GM19438 (cell line): ENCODE data around the gene TCHH.

Experiments used
- ATAC-seq: cut with Tn5 transposase; IDR thresholded peaks from one replicate; pipeline ENCODE4 v1.9.1; 2021; ENCODE audit warnings: low read depth; ENCODE audit not compliant: unreplicated experiment

TCHH gene

GRCh38 chr1:152071123-152071522, 44.1 kb downstream of the TCHH start:
- ATAC-seq, result no peak

- ATAC-seq, result no peak
These were observed 47.3 kb downstream of the TCHH start for GRCh38 chr1:152067929-152068328.

- ATAC-seq, result no peak
These were observed 48.1 kb downstream of the TCHH start for GRCh38 chr1:152067150-152067549.

GRCh38 chr1:152061952-152062351, 53.3 kb downstream of the TCHH start:
- no peak for ATAC-seq
